Measurements from ENCODE around the gene PCDH7.

PCDH7 gene

GRCh38 chr4:30723201-30723955, 3.2 kb downstream of the PCDH7 start:
- no peak for DNase-seq (ENCODE audit: low read depth)

DNA sequence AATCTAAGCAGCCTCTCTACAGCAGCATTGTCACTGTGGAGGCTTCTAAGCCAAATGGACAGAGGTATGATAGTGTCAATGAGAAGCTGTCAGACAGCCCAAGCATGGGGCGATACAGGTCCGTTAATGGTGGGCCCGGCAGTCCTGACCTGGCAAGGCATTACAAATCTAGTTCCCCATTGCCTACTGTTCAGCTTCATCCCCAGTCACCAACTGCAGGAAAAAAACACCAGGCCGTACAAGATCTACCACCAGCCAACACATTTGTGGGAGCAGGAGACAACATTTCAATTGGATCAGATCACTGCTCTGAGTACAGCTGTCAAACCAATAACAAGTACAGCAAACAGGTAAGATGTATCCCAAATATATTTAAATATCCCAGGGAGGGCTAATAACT, 4.1 kb downstream of the PCDH7 start:
- no peak for DNase-seq (ENCODE audit: low read depth)
- H3K4me3 ChIP-seq (ENCODE audit: low read depth, low read length): peak overlapping the region; percentile 3

More at GRCh38 chr4:30723201-30723955, 3.2 kb downstream of the PCDH7 start:
- peak overlapping the region; percentile 72 for H3K4me3 ChIP-seq (ENCODE audit: low read depth, low read length)

GRCh38 chr4:30725562-30725961, 5.4 kb downstream of the PCDH7 start:
- no peak overlapping the region for H3K4me3 ChIP-seq (ENCODE audit: low read depth, low read length)

DNA sequence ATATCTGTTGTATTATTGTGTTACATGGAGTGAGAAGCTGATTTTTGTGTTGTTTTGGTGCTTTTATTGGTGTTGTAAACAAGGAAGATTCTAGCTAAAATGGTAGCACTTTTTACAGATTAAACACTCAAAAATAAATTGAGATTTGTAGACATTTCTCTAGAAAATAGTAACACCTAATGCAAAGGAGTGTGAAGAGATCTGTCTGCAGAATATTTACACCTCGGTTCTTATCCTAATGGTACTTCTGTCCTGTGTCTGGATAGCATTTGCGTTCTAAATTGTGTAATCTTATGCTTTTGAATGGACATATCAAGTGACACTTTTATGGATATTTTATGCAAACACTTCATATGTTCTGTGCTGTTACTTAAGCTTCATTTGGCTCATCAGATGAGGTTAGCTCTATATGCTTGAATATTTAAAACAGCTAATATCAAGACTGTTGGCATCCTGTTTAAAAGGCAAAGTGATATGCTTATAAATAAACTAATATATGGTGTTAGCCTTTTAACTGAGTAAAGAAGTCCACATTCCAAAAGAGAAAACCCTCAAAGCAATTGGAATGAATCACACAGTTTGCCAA, 6.0 kb downstream of the PCDH7 start:
- DNase-seq (ENCODE audit: low read depth): no peak
- H3K4me3 ChIP-seq (ENCODE audit: low read depth, low read length): no peak overlapping the region

More at GRCh38 chr4:30725562-30725961, 5.4 kb downstream of the PCDH7 start:
- DNase-seq (ENCODE audit: low read depth): no peak

DNA sequence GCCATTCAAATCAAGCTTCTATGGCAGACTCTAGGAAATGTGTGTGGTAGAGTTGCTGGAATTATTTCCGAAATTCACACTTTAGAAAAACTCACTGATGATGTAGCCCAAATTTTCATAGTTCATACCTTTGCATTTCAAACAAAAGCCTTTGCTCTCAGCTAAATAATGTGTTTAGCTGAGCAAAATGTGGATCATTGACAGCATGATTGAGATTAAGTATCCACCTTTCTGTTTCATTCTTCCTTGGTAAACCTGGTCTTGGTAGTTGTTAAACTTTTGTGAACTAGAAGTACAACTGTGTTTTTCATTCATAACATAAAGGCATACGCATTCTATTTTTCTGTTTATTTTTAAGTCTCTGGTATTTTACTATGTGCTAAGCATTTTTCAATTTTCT, 7.2 kb downstream of the PCDH7 start:
- no peak for DNase-seq (ENCODE audit: low read depth)

GRCh38 chr4:30728311-30728710, 8.1 kb downstream of the PCDH7 start:
- DNase-seq (ENCODE audit: low read depth): no peak
- no peak overlapping the region for H3K4me3 ChIP-seq (ENCODE audit: low read depth, low read length)

More for the DNA sequence above, 7.2 kb downstream of the PCDH7 start:
- no peak overlapping the region for H3K4me3 ChIP-seq (ENCODE audit: low read depth, low read length)

DNA sequence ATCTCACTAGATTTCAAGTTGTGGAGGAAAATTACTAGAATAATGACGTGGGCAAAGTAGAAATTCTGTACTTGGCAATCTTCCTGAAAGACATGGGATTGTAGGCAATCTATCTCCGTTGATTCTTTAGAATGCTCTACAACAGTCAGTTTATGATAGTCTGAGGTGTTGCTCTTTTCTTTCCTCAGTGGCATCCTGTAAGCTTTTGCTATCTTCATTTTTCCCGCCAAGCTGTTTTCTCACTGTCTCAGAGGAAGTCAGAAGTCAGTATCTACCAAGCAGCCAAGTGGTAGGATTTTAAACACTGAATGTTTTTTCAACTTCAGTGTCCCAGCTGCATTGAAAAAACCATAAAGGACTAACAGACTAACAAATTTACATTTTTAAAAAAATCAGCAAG, 23.7 kb downstream of the PCDH7 start:
- H3K4me3 ChIP-seq (ENCODE audit: low read depth, low read length): no peak overlapping the region
- DNase-seq (ENCODE audit: low read depth): no peak

DNA sequence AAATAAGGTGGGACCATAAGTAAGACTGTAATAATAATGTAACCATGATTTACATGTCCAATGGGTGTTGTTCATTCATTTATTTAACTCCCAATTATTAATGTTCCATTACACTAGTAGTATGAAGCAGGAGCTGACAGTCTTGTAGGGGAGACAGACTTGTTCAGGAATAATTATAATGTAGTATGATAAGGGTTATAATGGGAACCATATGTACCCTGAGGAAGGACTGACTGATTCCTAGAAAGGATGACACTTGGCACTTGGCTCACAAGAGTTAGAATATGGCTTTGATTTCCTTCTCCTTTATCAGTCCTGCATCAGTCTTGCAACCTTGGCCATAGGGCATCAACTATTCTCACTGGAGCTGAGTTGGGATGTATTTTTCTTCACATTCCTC, 24.2 kb downstream of the PCDH7 start:
- DNase-seq (ENCODE audit: low read depth): no peak
- H3K4me3 ChIP-seq (ENCODE audit: low read depth, low read length): no peak overlapping the region

DNA sequence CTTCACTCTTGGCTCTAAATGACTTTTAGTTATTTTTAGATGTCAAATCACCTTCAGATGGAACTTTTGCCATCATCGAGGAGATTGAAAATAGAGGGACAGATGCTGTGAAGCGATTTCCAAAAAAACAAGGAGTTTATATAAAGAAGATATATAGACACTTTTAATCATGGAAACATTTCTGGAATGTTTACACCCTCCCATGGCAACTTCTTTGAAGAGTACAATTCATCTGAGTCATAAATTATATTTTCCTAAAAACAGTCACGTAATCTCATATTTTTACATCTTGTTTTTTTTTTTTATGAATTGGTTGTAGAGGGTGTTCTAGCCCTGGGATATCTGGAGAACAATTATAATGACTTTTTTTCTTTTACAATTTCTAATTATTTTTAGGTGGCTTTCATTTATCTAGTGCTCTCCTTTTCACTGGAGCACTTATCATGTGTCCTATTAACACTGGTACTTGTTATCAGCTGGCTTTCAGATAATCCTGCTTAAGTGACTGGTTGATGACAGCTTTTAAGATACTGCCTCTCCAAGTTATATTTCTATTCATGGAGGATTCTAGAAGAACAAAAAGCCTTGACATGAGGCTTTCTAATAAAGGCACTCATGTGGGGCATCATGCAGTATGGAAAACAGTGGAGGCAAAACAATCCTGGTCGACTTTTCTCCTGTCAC, 24.9 kb downstream of the PCDH7 start:
- DNase-seq (ENCODE audit: low read depth): no peak
- no peak overlapping the region for H3K4me3 ChIP-seq (ENCODE audit: low read depth, low read length)

- H3K4me3 ChIP-seq (ENCODE audit: low read depth, low read length): no peak overlapping the region
- no peak for DNase-seq (ENCODE audit: low read depth)
Observed at GRCh38 chr4:30746735-30747134, 26.6 kb downstream of the PCDH7 start.

DNA sequence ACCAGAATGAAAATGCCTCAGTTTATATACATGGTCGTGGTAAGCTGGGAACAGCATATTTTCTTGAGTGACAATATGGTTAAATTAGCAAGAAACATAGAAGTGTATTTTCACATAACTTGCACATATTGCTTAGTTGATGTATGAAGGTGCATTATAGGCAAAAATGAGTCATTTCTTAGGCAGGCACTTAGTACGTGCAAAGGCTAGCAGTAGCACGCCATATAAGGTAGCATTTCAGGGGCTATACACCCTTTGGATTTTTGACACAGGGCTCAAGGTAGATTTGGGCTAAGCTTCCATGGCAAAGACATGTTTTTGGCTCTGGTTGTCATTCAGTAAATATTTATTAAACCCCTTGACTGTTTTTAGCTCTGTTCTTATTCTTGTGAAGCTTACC, 33.1 kb downstream of the PCDH7 start:
- DNase-seq (ENCODE audit: low read depth): peak; percentile 31
- no peak overlapping the region for H3K4me3 ChIP-seq (ENCODE audit: low read depth, low read length)

- H3K4me3 ChIP-seq (ENCODE audit: low read depth, low read length): no peak overlapping the region
- DNase-seq (ENCODE audit: low read depth): peak; percentile 34
Observed at GRCh38 chr4:30754021-30754420, 33.9 kb downstream of the PCDH7 start.

- no peak overlapping the region for H3K4me3 ChIP-seq (ENCODE audit: low read depth, low read length)
- DNase-seq (ENCODE audit: low read depth): no peak
Observed at GRCh38 chr4:30755346-30755745, 35.2 kb downstream of the PCDH7 start.

GRCh38 chr4:30756553-30756952, 36.4 kb downstream of the PCDH7 start:
- no peak overlapping the region for H3K4me3 ChIP-seq (ENCODE audit: low read depth, low read length)
- DNase-seq (ENCODE audit: low read depth): no peak

DNA sequence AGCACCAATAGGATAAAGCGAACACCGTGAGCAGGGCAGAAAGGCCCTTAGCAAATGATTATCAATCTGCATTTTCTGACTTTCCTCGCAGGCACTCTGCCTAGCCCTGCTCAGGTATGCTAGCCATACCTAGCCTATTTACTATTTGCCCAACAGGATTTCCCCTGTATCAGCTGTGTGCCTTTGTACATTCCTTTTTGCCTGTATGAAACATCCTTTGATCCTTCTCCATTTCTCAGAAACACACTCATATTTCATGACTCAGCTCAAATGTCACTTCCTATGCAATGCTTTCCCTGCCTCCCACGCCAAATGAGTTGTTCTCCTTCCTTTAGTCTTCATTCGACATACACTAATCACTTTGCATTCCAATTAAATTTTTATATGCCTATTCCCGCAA, 37.2 kb downstream of the PCDH7 start:
- no peak overlapping the region for H3K4me3 ChIP-seq (ENCODE audit: low read depth, low read length)
- DNase-seq (ENCODE audit: low read depth): peak; percentile 76

- DNase-seq (ENCODE audit: low read depth): no peak
- no peak overlapping the region for H3K4me3 ChIP-seq (ENCODE audit: low read depth, low read length)
Observed at GRCh38 chr4:30760551-30760950, 40.4 kb downstream of the PCDH7 start.

DNA sequence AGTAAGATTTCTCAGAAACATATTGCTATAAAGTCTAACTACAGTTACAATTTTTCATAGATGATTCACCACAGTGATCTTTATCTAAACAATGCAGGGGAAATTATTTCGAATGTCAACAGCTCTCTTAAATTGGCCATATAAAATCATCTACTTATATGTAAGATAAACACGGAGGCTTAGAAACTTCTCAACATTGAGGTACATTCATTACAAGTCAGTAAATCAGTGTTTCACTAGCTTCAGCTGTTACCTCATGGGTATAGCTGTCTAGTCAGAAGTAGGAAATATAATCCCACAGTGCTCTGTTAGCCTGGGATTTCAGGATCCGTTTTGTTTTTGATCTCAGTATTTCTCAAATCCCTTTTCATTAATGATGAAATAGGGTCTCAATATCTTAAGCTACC, 43.2 kb downstream of the PCDH7 start:
- peak; percentile 67 for DNase-seq (ENCODE audit: low read depth)
- H3K4me3 ChIP-seq (ENCODE audit: low read depth, low read length): no peak overlapping the region

GRCh38 chr4:30765022-30765421, 44.9 kb downstream of the PCDH7 start:
- H3K4me3 ChIP-seq (ENCODE audit: low read depth, low read length): no peak overlapping the region
- no peak for DNase-seq (ENCODE audit: low read depth)

DNA sequence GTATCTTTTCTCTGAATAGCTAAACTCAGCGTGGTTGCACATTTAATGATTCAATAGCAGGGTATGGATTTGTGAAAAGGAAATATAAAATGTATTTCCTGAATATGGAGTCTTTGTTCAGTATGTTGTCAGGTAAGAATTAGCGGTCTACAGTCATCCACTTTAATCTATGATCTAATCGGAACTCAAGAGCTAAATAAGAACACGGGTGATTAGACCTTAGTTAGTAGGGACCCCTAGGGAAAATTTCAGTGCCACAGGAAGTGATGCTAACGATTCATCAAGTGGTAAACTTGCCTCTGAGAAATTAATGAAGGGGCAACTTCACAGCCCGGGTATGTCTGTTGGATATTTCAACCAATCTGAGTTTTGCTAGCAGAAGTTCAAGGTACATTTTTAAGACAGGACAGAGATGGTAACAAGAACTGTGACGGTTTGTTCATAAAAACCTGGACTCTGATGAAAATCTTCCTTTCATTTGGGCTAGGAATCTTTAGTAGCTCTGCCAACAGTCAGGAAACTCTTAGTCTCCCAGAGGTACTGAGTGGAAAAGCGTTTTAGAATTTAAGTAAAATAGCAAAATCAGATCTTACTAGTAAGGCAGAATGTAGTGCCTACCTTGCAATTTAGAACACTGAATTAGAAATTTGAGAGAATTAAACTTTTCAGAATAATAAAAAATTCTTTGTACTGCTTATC, 47.1 kb downstream of the PCDH7 start:
- no peak overlapping the region for H3K4me3 ChIP-seq (ENCODE audit: low read depth, low read length)
- no peak for DNase-seq (ENCODE audit: low read depth)

DNA sequence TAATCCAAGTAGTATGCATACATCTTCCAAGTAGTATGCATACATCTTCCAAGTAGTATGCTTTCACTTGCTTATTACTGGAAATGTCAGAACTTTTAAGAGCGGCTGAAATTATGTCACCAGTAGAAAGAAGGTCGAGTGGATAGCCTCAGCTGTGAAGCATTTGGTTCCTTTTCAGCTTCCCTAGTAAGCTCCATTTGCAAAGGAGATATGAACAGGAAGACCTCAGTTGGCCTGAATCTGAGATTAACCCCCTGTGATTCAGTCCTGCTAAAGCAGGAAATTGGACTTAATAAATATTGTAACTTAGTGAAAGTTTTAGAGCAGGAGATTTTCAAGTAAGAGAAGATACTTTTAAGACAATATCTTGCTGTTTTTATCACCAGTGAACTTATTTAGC, 48.1 kb downstream of the PCDH7 start:
- H3K4me3 ChIP-seq (ENCODE audit: low read depth, low read length): no peak overlapping the region
- DNase-seq (ENCODE audit: low read depth): no peak
